SJCRH30 (cell line): Measurements from ENCODE around the gene SORCS2. TPM values are rescaled to one million over a fixed set of nuclear protein-coding genes. Genes with fewer than 3 reads are reported as not detected.

Source experiments
- DNase-seq, 2 experiments: peaks; one replicate each; pipeline ENCODE4 v3.0.0-alpha.2; 2015 to 2020
- H3K27ac ChIP-seq: fragments of 250-450 bp; sonication (Bioruptor Pico); 2 replicates; pipeline ENCODE4 v1.5.1; 2020; ENCODE audit warnings: mild to moderate bottlenecking, moderate library complexity
- H3K27me3 ChIP-seq: fragments of 250-450 bp; sonication (Bioruptor Pico); 2 replicates; pipeline ENCODE4 v1.5.1; 2020; ENCODE audit warnings: mild to moderate bottlenecking, moderate library complexity
- H3K36me3 ChIP-seq: fragments of 250-450 bp; sonication (Bioruptor Pico); 2 replicates; pipeline ENCODE4 v1.5.1; 2020; ENCODE audit warnings: mild to moderate bottlenecking, moderate library complexity
- H3K4me1 ChIP-seq: fragments of 250-450 bp; sonication (Bioruptor Pico); 2 replicates; pipeline ENCODE4 v1.5.1; 2020; ENCODE audit warnings: mild to moderate bottlenecking, moderate library complexity
- H3K4me3 ChIP-seq: fragments of 250-450 bp; sonication (Bioruptor Pico); 2 replicates; pipeline ENCODE4 v1.5.1; 2020; ENCODE audit warnings: mild to moderate bottlenecking, moderate library complexity
- H3K9me3 ChIP-seq: fragments of 250-450 bp; sonication (Bioruptor Pico); replicated peaks from 2 replicates; pipeline ENCODE4 v1.5.1; 2020; ENCODE audit warnings: mild to moderate bottlenecking, moderate library complexity
- total RNA-seq: library from RNA; depleted of rRNA; stranded (reverse); fragments of >200 nt; shearing (Covaris generic); gene quantifications from 2 replicates; pipeline ENCODE4 v1.2.3, GENCODE V29; 2014

Gene SORCS2
- total RNA-seq, 1 experiment from 2014 or later = 1.4 TPM

DNA sequence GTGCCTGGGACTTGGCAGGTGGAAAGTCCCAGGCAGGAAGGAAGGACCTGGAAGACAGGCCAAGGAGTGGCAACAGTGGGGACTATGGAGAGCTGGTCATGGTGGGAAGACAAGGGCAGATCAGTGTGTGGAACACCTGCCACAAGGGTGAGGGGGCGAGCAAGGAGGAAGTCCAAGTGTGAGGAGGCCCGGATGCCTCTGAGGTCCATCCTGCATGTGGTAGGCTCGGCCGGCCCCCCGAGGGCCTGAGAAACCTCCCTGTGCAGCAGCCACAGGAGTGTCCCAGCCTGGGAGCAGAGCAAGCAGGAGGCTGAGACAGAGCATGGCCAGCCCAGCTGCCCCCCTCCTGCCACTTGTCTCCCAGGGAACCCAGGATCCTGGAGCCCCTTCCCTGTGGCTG lies 282.9 kb downstream of the SORCS2 start:
- Histone ChIP-seq H3K27me3 (no peaks in the 10 kb centered on the region; the same call in none of the 2 replicates), H3K36me3 (no peaks in the 10 kb centered on the region), H3K27ac (no peak overlapping the region), H3K9me3 (no peaks in the 10 kb centered on the region), H3K4me3 (no peak overlapping the region), H3K4me1 (no peaks in the 10 kb centered on the region; the same call in 1 of the 2 replicates)
- no peak for DNase-seq

DNA sequence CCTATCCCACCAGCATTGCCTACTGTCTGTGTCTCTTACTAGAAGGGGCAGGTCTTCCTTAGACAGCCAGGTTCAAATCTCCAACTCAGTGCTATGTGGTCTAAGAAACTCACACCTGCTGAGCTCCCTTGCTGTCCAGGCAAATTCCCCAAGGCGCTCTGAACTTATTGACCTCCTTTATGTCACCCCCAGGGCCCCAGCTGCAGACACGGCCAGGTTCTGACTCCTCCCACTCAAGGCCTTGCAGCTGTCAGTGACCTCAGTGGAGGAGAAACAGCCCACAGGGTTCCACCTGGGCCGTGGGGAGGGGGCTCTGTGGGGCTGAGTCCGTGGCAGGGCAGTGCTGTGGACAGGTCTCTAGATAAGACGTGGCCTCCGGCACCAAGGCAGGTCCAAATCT lies 284.5 kb downstream of the SORCS2 start:
- H3K9me3 ChIP-seq = no peaks in the 10 kb centered on the region
- no peak overlapping the region for H3K27ac ChIP-seq
- no peaks in the 10 kb centered on the region for H3K36me3 ChIP-seq
- H3K4me3 ChIP-seq = no peak overlapping the region
- no peaks in the 10 kb centered on the region; the same call in none of the 2 replicates for H3K27me3 ChIP-seq
- H3K4me1 ChIP-seq = no peaks in the 10 kb centered on the region; the same call in 1 of the 2 replicates
- DNase-seq = no peak

DNA sequence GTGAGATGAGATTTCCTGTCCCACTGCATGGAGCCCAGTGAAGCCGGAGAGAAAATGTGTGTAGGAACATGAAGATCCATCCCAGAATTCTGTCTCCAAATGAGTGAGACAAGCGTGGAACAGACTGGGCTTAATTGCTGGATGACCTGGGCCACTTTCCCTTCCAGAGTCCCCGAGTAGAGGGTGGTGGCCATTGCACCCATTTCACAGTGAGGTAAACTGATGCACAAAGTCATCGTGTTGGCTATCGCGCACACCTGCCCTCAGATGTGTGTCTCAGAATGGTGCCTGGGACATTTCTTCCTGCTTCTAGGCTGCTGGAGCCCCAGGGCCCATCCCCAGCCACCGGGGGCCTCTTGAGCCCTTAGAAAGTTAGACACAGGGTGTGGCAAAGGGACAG lies 285.4 kb downstream of the SORCS2 start:
- Histone ChIP-seq H3K9me3 (no peaks in the 10 kb centered on the region), H3K4me1 (no peaks in the 10 kb centered on the region), H3K36me3 (no peaks in the 10 kb centered on the region), H3K27ac (no peak overlapping the region), H3K27me3 (no peaks in the 10 kb centered on the region; the same call in 1 of the 2 replicates), H3K4me3 (no peak overlapping the region)
- DNase-seq = no peak

- Histone ChIP-seq H3K9me3 (no peaks in the 10 kb centered on the region), H3K36me3 (no peaks in the 10 kb centered on the region), H3K27me3 (no peaks in the 10 kb centered on the region; the same call in 1 of the 2 replicates), H3K4me1 (no peaks in the 10 kb centered on the region), H3K4me3 (no peak overlapping the region), H3K27ac (no peak overlapping the region)
- DNase-seq = no peak
Observed at GRCh38 chr4:7478665-7479064, 286.3 kb downstream of the SORCS2 start.

- Histone ChIP-seq H3K27ac (no peak overlapping the region), H3K4me3 (no peak overlapping the region), H3K27me3 (peaks cover 8% of the 10 kb centered on the region), H3K4me1 (no peaks in the 10 kb centered on the region), H3K9me3 (no peaks in the 10 kb centered on the region), H3K36me3 (no peaks in the 10 kb centered on the region)
- DNase-seq = no peak
Observed at GRCh38 chr4:7480423-7480822, 288.1 kb downstream of the SORCS2 start.

DNA sequence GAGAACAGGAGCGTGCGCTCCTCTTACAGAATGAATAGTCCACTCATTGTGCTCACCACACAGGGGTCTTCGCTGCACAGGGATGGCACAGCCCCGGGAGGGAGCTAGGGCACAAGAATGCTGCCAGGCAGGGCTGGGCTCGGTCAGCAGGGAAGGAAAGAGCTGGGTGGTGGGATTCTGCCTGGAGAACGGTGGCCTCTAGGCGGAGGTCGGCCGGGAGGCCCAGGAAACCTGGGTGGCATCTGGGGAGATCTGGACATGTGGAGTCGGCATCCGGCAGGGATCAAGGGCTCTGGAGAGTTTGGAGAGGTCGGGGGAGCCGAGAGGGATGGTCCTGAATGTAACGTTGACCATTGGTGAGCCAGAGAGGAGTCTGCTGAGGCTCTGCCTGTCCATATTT lies 288.9 kb downstream of the SORCS2 start:
- Histone ChIP-seq H3K4me1 (no peaks in the 10 kb centered on the region), H3K36me3 (no peaks in the 10 kb centered on the region), H3K9me3 (no peaks in the 10 kb centered on the region), H3K4me3 (no peak overlapping the region), H3K27me3 (peaks cover 14% of the 10 kb centered on the region), H3K27ac (no peak overlapping the region)
- DNase-seq = no peak

- Histone ChIP-seq H3K27me3 (peaks cover 21% of the 10 kb centered on the region), H3K9me3 (no peaks in the 10 kb centered on the region), H3K36me3 (no peaks in the 10 kb centered on the region), H3K4me1 (no peaks in the 10 kb centered on the region), H3K27ac (no peak overlapping the region), H3K4me3 (no peak overlapping the region)
- DNase-seq = peak in 1 of 2 experiments; percentile 20
Observed at GRCh38 chr4:7485096-7485495, 292.8 kb downstream of the SORCS2 start.

DNA sequence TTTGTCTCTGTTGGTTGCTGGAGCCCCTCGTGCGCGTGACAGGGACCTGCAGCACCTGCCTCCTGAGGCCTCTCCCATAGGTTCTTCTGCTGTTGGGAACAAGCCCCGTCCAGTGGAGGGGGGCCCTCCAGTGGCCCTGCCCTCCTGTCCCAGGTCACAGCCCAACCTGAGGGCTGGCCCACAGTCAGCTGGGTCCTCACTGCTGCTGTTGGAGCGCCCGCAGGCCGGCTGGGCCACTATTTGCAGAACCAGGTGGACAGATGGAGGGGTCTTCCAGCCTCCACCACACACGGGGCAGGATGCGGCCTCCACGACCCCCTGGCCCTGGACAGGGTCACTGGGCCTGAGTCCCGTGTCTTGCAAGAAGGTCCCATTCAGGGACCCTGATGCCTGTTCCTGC lies 293.8 kb downstream of the SORCS2 start:
- Histone ChIP-seq H3K4me1 (no peaks in the 10 kb centered on the region), H3K27me3 (peaks cover 25% of the 10 kb centered on the region), H3K27ac (no peak overlapping the region), H3K36me3 (no peaks in the 10 kb centered on the region), H3K9me3 (no peaks in the 10 kb centered on the region), H3K4me3 (no peak overlapping the region)
- DNase-seq = no peak

DNA sequence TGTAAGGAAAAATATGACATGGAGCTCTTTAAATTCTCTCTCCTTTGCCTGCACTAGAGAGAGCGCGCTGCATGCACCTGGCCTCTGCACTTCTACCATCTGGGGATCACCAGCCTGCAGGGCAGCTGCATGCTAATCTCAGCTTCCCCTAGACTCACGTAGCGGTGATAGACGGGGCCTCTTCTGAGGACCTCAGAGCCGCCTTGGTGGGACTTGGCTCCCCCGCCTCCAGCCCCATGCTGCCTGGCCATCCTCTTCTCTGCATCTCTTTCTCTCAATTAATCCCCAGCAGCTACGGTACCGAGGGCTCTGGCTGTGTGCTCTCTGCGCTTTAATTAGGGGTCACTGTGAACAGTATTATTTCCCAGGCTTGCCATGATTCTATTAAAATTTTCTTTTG lies 295.2 kb downstream of the SORCS2 start:
- Histone ChIP-seq H3K27ac (no peak overlapping the region), H3K27me3 (peaks cover 25% of the 10 kb centered on the region), H3K9me3 (no peaks in the 10 kb centered on the region), H3K4me1 (no peaks in the 10 kb centered on the region), H3K4me3 (no peak overlapping the region), H3K36me3 (no peaks in the 10 kb centered on the region)
- peak in 1 of 2 experiments; percentile 28 for DNase-seq

- H3K4me1 ChIP-seq = no peaks in the 10 kb centered on the region
- H3K36me3 ChIP-seq = no peaks in the 10 kb centered on the region
- H3K4me3 ChIP-seq = no peak overlapping the region
- no peak overlapping the region for H3K27ac ChIP-seq
- H3K9me3 ChIP-seq = no peaks in the 10 kb centered on the region
- no peak for DNase-seq
- H3K27me3 ChIP-seq = peaks cover 25% of the 10 kb centered on the region
Observed at GRCh38 chr4:7487998-7488671, 295.8 kb downstream of the SORCS2 start.

GRCh38 chr4:7491915-7492314 lies 299.6 kb downstream of the SORCS2 start:
- no peaks in the 10 kb centered on the region for H3K4me1 ChIP-seq
- no peaks in the 10 kb centered on the region for H3K9me3 ChIP-seq
- no peak for DNase-seq
- no peaks in the 10 kb centered on the region for H3K36me3 ChIP-seq
- peaks cover 11% of the 10 kb centered on the region; the same call in 1 of the 2 replicates for H3K27me3 ChIP-seq
- no peak overlapping the region for H3K4me3 ChIP-seq
- H3K27ac ChIP-seq = no peak overlapping the region

- Histone ChIP-seq H3K4me3 (no peak overlapping the region), H3K27ac (no peak overlapping the region), H3K4me1 (no peaks in the 10 kb centered on the region), H3K36me3 (no peaks in the 10 kb centered on the region), H3K27me3 (peaks cover 5% of the 10 kb centered on the region; the same call in 1 of the 2 replicates), H3K9me3 (no peaks in the 10 kb centered on the region)
- peak in 1 of 2 experiments; percentile 21 for DNase-seq
Observed at GRCh38 chr4:7498446-7499200, 306.3 kb downstream of the SORCS2 start.

GRCh38 chr4:7499661-7500060 lies 307.3 kb downstream of the SORCS2 start:
- H3K36me3 ChIP-seq = no peaks in the 10 kb centered on the region
- no peaks in the 10 kb centered on the region for H3K9me3 ChIP-seq
- H3K4me1 ChIP-seq = no peaks in the 10 kb centered on the region
- DNase-seq = no peak
- peaks cover 5% of the 10 kb centered on the region; the same call in 1 of the 2 replicates for H3K27me3 ChIP-seq
- no peak overlapping the region for H3K27ac ChIP-seq
- no peak overlapping the region for H3K4me3 ChIP-seq

DNA sequence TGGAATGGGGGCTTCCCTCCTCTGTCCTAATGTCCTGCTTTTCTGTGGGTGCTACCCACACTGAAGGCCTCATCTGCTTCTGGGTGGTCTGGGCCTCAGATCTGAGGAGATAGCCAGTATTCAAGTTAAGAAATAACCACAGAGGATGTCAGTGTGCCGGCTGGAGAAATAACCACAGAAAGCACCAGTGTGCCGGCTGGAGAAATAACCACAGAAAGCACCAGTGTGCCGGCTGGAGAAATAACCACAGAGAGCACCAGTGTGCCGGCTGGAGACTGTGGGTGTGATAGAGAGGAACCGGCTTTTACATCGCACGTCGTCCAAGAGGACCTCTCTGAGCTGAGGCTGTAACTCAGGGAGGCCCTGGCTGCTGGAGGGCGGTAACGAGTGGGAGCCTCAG lies 308.1 kb downstream of the SORCS2 start:
- H3K36me3 ChIP-seq = no peaks in the 10 kb centered on the region
- DNase-seq = peak; percentile 20 to 22
- H3K27me3 ChIP-seq = peaks cover 5% of the 10 kb centered on the region; the same call in 1 of the 2 replicates

DNA sequence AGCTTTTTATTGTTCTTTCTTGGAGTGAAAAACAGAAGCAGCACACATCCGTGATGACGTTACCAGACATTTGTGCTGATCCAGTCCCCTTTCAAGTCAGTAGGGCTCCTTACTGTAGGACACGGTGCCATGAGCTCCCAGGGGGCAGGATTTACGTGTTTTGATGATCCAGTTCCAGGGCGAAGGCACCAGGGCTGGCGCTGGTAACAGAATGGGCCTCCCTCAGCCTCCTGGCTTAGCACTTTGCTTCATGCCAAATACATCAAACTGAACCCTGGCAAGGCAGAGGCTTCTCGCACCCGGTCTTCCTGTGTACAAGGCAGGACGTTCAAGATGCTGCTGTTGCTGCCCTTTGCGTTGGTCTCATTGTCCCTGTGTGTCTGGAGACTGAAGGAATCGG lies 309.0 kb downstream of the SORCS2 start:
- H3K9me3 ChIP-seq = no peaks in the 10 kb centered on the region
- no peaks in the 10 kb centered on the region for H3K36me3 ChIP-seq
- no peak for DNase-seq
- no peak overlapping the region for H3K27ac ChIP-seq
- no peaks in the 10 kb centered on the region for H3K4me1 ChIP-seq
- H3K27me3 ChIP-seq = peaks cover 5% of the 10 kb centered on the region; the same call in 1 of the 2 replicates
- no peak overlapping the region for H3K4me3 ChIP-seq

More for the DNA sequence above, 308.1 kb downstream of the SORCS2 start:
- Histone ChIP-seq H3K4me3 (no peak overlapping the region), H3K9me3 (no peaks in the 10 kb centered on the region), H3K27ac (no peak overlapping the region), H3K4me1 (no peaks in the 10 kb centered on the region)
